PC-3 (cell line): ENCODE results near the gene LMOD3. TPM values are rescaled to one million over a fixed set of nuclear protein-coding genes. Genes with fewer than 3 reads are reported as not detected.

ENCODE experiments used
- ATAC-seq: fragments of 200-7000 bp; cut with Tn5 transposase; 2 replicates; pipeline ENCODE4 v1.9.1; 2020; ENCODE audit warnings: mild to moderate bottlenecking, moderate library complexity
- BruUV-seq: library from RNA; stranded (reverse); fragments of 400-500 nt; replicated peaks from 2 replicates; lab custom pipeline; 2021; lab: Mats Ljungman, UMichigan
- CTCF ChIA-PET: fragments of 300-600 bp; sonication (Branson Sonifier 250); formaldehyde crosslinking; loops from one replicate; lab custom pipeline; 2022; ENCODE audit warnings: antibody characterized with exemption; lab: Charles Lee
- POLR2A ChIA-PET: fragments of 300-600 bp; sonication (Branson Sonifier 250); formaldehyde crosslinking; loops from one replicate; lab custom pipeline; 2022; ENCODE audit warnings: antibody characterized with exemption; ENCODE audit not compliant: unreplicated experiment; lab: Charles Lee
- DNase-seq: peaks from one replicate; pipeline ENCODE4 v3.0.0-alpha.2; 2015
- H2AFZ ChIP-seq: fragments of 300-600 bp; sonication (generic); 2 replicates; pipeline ENCODE4 v1.6.0; 2016; ENCODE audit warnings: antibody characterized with exemption, low read length
- H3F3A ChIP-seq: fragments of 300-600 bp; sonication (generic); one replicate; pipeline ENCODE4 v1.6.0; 2017; ENCODE audit warnings: antibody characterized with exemption, low read length, control low read depth, mild to moderate bottlenecking; ENCODE audit not compliant: unreplicated experiment
- H3K27ac ChIP-seq: fragments of 300-600 bp; sonication (generic); 2 replicates; pipeline ENCODE4 v1.5.1; 2016; ENCODE audit warnings: mild to moderate bottlenecking, low read length
- H3K27me3 ChIP-seq: fragments of 300-600 bp; sonication (generic); 2 replicates; pipeline ENCODE4 v1.6.1; 2016; ENCODE audit warnings: low read length, mixed read lengths
- H3K36me3 ChIP-seq: fragments of 300-600 bp; sonication (generic); 2 replicates; pipeline ENCODE4 v1.6.1; 2016; ENCODE audit warnings: low read depth, mixed run types, low read length, mixed read lengths
- H3K4me1 ChIP-seq: fragments of 300-600 bp; sonication (generic); 2 replicates; pipeline ENCODE4 v1.5.1; 2016; ENCODE audit warnings: low read length; ENCODE audit not compliant: insufficient read depth
- H3K4me2 ChIP-seq: fragments of 300-600 bp; sonication (generic); 2 replicates; pipeline ENCODE4 v1.6.0; 2016; ENCODE audit warnings: low read length
- H3K4me3 ChIP-seq: fragments of 300-600 bp; sonication (generic); 2 replicates; pipeline ENCODE4 v1.5.1; 2016; ENCODE audit warnings: mild to moderate bottlenecking, low read length, mixed read lengths
- H3K79me2 ChIP-seq: fragments of 300-600 bp; sonication (generic); 2 replicates; pipeline ENCODE4 v1.6.1; 2017; ENCODE audit warnings: low read length, mixed read lengths
- H3K9ac ChIP-seq: fragments of 300-600 bp; sonication (generic); 2 replicates; pipeline ENCODE4 v1.6.0; 2016; ENCODE audit warnings: mild to moderate bottlenecking, low read length
- H3K9me2 ChIP-seq: fragments of 300-600 bp; sonication (generic); replicated peaks from 2 replicates; pipeline ENCODE4 v1.6.1; 2016; ENCODE audit warnings: mixed run types, low read length, mixed read lengths
- H3K9me3 ChIP-seq: fragments of 300-600 bp; sonication (generic); 2 replicates; pipeline ENCODE4 v1.6.1; 2016; ENCODE audit warnings: low read length, mixed read lengths
- H4K20me1 ChIP-seq: fragments of 300-600 bp; sonication (generic); 2 replicates; pipeline ENCODE4 v1.6.1; 2016; ENCODE audit warnings: low read length, mixed read lengths
- EZH2 ChIP-seq: fragments of 300-600 bp; sonication (generic); IDR thresholded peaks from one replicate; pipeline ENCODE4 v1.6.1; 2017; ENCODE audit warnings: antibody characterized with exemption, mild to moderate bottlenecking, low read length; ENCODE audit not compliant: unreplicated experiment
- EZH2phosphoT487 ChIP-seq: fragments of 300-600 bp; sonication (generic); IDR thresholded peaks from 2 replicates; pipeline ENCODE4 v1.6.1; 2018; ENCODE audit warnings: mild to moderate bottlenecking, antibody characterized with exemption, low read length, borderline replicate concordance
- intact Hi-C: fragments of 100-400 bp; cut with micrococcal nuclease; formaldehyde crosslinking; loops from 2 replicates; pipeline ENCODE4 v1.9.0; 2023
- total RNA-seq: library from RNA; depleted of rRNA; stranded (reverse); fragments of >200 nt; gene quantifications from 2 replicates; pipeline ENCODE4 v1.2.3, GENCODE V29; 2014
- TF ChIP-seq, protein P1 (sequence below): fragments of 300-600 bp; sonication (generic); conservative IDR thresholded peaks from 2 replicates; pipeline ENCODE4 v1.5.1; 2017; ENCODE audit warnings: antibody characterized with exemption, low read depth, mild to moderate bottlenecking, low read length

The LMOD3 gene
- total RNA-seq, 1 experiment from 2014 or later, result not detected

DNA sequence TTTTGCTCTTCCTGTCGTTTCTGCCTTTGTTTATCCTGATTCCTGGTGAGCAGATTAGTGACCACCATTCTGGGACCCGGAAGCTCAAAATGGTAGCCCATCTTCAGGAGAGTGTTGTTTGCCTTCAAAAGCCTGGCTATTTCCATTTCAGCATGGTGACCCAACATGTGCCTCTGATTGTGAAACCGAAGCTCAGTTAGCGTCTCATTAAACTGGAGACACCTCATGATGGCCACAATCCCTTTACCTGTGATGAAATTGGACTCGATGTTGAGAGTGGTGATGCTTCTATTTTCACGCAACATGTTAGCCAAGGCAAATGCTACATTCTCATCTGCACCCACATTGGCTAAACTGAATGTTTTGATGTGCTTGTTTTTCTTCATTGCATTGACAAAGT is 3.3 kb downstream of the LMOD3 start:
- ATAC-seq (no peak), DNase-seq (no peak)
- intact Hi-C loops, result no loop called here
- H3K36me3 ChIP-seq, result no peaks in the 10 kb centered on the region
- no peak overlapping the region for H3K27ac ChIP-seq
- no peaks in the 10 kb centered on the region for H3K9me2 ChIP-seq
- ChIA-PET POLR2A (no interaction called here), CTCF (no interaction called here)
- H3F3A ChIP-seq, result no peaks in the 10 kb centered on the region
- H3K4me2 ChIP-seq, result no peak overlapping the region
- no peaks in the 10 kb centered on the region for H3K27me3 ChIP-seq
- no peak overlapping the region for H3K4me3 ChIP-seq
- H3K9me3 ChIP-seq, result no peaks in the 10 kb centered on the region
- H4K20me1 ChIP-seq, result no peaks in the 10 kb centered on the region
- no TSS peak for BruUV-seq
- H3K4me1 ChIP-seq, result peaks cover 19% of the 10 kb centered on the region
- H3K79me2 ChIP-seq, result no peaks in the 10 kb centered on the region
- no peak overlapping the region for H3K9ac ChIP-seq
- no peak overlapping the region for H2AFZ ChIP-seq
- TF ChIP-seq, protein P1, sequence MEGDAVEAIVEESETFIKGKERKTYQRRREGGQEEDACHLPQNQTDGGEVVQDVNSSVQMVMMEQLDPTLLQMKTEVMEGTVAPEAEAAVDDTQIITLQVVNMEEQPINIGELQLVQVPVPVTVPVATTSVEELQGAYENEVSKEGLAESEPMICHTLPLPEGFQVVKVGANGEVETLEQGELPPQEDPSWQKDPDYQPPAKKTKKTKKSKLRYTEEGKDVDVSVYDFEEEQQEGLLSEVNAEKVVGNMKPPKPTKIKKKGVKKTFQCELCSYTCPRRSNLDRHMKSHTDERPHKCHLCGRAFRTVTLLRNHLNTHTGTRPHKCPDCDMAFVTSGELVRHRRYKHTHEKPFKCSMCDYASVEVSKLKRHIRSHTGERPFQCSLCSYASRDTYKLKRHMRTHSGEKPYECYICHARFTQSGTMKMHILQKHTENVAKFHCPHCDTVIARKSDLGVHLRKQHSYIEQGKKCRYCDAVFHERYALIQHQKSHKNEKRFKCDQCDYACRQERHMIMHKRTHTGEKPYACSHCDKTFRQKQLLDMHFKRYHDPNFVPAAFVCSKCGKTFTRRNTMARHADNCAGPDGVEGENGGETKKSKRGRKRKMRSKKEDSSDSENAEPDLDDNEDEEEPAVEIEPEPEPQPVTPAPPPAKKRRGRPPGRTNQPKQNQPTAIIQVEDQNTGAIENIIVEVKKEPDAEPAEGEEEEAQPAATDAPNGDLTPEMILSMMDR, result no peak
- TF ChIP-seq EZH2phosphoT487 (no peak), EZH2 (no peak)

DNA sequence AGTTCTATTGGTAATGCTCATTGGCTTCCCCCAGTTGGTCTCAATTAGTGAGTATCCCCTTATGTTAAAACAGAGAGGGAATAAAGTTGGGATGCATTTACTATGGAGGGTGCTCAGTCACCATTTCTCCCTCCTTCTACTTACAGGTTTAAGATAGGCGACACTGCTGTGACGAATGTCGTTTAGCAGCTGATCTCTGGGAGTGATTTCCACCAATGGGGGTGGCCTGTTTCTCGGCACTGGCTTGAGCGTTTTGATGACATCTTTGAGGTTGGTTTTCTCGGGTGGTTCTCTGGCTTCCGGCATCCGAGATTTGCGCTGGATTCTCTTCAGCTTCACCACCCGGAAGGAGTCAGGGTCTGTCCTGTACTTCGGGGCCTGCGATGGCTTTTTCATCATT is 3.8 kb downstream of the LMOD3 start:
- Histone ChIP-seq H3K27me3 (no peaks in the 10 kb centered on the region), H3K9ac (no peak overlapping the region), H3K4me1 (peaks cover 25% of the 10 kb centered on the region), H2AFZ (no peak overlapping the region), H4K20me1 (no peaks in the 10 kb centered on the region), H3K79me2 (no peaks in the 10 kb centered on the region), H3K36me3 (no peaks in the 10 kb centered on the region), H3K4me3 (no peak overlapping the region), H3K9me3 (no peaks in the 10 kb centered on the region), H3F3A (no peaks in the 10 kb centered on the region), H3K4me2 (no peak overlapping the region), H3K9me2 (no peaks in the 10 kb centered on the region), H3K27ac (no peak overlapping the region)
- TF ChIP-seq EZH2 (no peak), EZH2phosphoT487 (no peak)
- TF ChIP-seq, protein P1, result no peak
- ChIA-PET POLR2A (no interaction called here), CTCF (no interaction called here)
- ATAC-seq (no peak), DNase-seq (no peak)
- intact Hi-C loops, result no loop called here
- BruUV-seq, result no TSS peak

DNA sequence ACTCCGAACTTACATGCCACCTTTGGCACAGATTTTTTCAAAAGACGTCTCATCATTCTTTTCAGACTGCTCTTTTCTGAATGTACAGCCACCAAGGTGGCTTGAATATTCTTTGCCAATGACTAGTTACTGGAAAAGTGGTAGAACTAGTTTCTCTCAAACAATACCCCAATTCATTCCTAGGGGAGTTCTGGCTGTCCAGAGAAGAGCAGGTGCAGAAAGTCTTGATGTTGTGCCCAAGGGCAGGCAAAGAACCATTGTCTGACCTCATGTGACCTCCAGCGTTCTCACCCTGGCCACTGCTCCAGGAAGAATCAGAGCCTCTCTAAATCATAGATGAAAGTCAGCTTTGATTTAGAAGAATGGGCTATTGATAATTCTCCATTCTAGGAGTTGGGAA is 5.5 kb downstream of the LMOD3 start:
- Histone ChIP-seq H3K4me1 (peaks cover 31% of the 10 kb centered on the region), H2AFZ (no peak overlapping the region), H3K27ac (peak overlapping the region; percentile 72), H3F3A (no peaks in the 10 kb centered on the region), H3K4me3 (no peak overlapping the region), H3K4me2 (peak overlapping the region; percentile 65), H3K9me2 (no peaks in the 10 kb centered on the region), H3K9me3 (no peaks in the 10 kb centered on the region), H3K9ac (no peak overlapping the region), H3K79me2 (no peaks in the 10 kb centered on the region), H3K27me3 (no peaks in the 10 kb centered on the region), H3K36me3 (no peaks in the 10 kb centered on the region), H4K20me1 (no peaks in the 10 kb centered on the region)
- no TSS peak for BruUV-seq
- CTCF ChIA-PET, result no interaction called here
- TF ChIP-seq EZH2phosphoT487 (no peak), EZH2 (no peak)
- TF ChIP-seq, protein P1, result no peak
- POLR2A ChIA-PET, result no interaction called here
- intact Hi-C loops, result no loop called here
- peak; percentile 72 for DNase-seq
- ATAC-seq, result peak; percentile 39
